Skeletal muscle tissue (tissue), 4 donors: ENCODE measurements around the gene VSIG10. TPM values are rescaled to one million over a fixed set of nuclear protein-coding genes. Genes with fewer than 3 reads are reported as not detected.
A peak's percentile ranks its signal among the peaks of the same experiment; 100 is the strongest.

Experiments
- H3K27ac ChIP-seq: one replicate; pipeline ENCODE4 v1.7.0; 2013; ENCODE audit warnings: mild to moderate bottlenecking, low read depth, low read length, inconsistent platforms
- H3K27me3 ChIP-seq, 3 donors: one replicate each; pipeline ENCODE4 v1.7.0; 2013; ENCODE audit warnings: low read length in 3 of 3; ENCODE audit not compliant: control insufficient read depth in 3 of 3, insufficient read depth in 3 of 3
- H3K36me3 ChIP-seq, 3 donors: one replicate each; pipeline ENCODE4 v1.7.0; 2013; ENCODE audit warnings: low read length in 3 of 3; ENCODE audit not compliant: control insufficient read depth in 3 of 3, insufficient read depth in 3 of 3
- H3K4me1 ChIP-seq, 3 donors: one replicate each; pipeline ENCODE4 v1.7.0; 2013; ENCODE audit warnings: low read length in 3 of 3, mild to moderate bottlenecking in 3 of 3; ENCODE audit not compliant: control insufficient read depth in 3 of 3, insufficient read depth in 3 of 3
- H3K4me3 ChIP-seq, 3 donors: one replicate each; pipeline ENCODE4 v1.7.0; 2013; ENCODE audit warnings: low read length in 3 of 3
- H3K9ac ChIP-seq, 3 donors: one replicate each; pipeline ENCODE4 v1.7.0; 2013; ENCODE audit warnings: low read length in 3 of 3, mild to moderate bottlenecking in 3 of 3, moderate library complexity in 2 of 3, low read depth in 1 of 3
- H3K9me3 ChIP-seq, 3 donors: one replicate each; pipeline ENCODE4 v1.7.0; 2013; ENCODE audit warnings: low read length in 3 of 3; ENCODE audit not compliant: control insufficient read depth in 3 of 3
- total RNA-seq: library from RNA; depleted of rRNA; stranded (reverse); fragments of >200 nt; gene quantifications from one replicate; pipeline ENCODE4 v1.2.3, GENCODE V29; 2014
- donor health status: Osteomylitis.

VSIG10 gene
- total RNA-seq, 1 donor from 2014 or later: 20.4 TPM

DNA sequence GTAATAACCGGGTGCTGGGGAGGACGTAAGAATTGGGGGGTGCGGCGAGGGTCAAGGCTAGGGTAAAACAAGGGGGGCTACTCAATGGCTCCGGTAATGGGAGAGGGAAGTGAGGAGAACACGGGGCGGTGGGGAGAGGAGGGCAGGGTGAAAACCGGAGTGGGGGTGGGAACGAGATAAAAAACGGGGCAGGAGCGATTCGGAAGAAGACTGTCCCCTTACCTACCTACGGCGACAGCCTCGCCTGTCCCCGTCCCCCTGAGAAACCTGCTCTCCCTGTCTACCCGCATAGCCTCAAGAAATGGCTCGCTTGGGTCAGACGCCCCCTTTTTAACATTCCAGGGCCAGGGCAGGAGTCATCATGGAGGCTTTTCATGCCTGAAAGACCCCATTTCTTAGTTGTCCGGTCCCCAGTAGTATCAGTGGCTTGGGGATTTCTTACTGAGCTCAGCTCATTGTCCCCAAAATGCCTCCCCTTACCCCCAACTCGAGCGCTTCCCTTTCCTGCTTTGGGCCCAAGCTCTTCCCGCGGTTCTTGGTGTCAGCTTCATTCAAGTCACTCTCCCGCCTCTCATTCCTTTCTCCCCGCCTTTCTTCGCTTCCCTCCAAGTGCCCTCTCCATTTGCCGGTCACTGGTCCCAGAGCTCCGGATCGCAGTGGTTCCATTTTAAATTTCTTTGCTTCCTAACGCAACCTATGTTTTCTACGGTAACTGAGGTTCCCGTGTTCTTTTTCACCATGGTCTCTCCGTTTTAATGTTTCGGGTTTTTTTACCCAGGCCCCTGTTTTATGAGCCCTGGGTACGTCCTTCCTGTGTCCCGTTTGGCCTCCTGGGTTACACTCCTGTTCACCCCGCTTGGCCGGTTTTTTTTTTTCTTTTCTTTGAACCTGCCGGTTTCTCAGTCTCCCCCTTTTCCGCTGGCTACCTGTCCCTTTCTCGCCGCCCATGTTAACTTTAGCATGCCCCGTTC is 41.7 kb downstream of the VSIG10 start:
- peaks cover 0 to 4% (median 3%) of the 10 kb centered on the region in 3 donors for H3K36me3 ChIP-seq
- peak overlapping the region; percentile 91 to 96 (median 91) for H3K9ac ChIP-seq
- H3K9me3 ChIP-seq: no peaks in the 10 kb centered on the region
- peak overlapping the region; percentile 96 for H3K27ac ChIP-seq
- peaks cover 8 to 16% (median 16%) of the 10 kb centered on the region in 3 donors for H3K4me1 ChIP-seq
- H3K4me3 ChIP-seq: peak overlapping the region; percentile 75 to 89 (median 84)
- no peaks in the 10 kb centered on the region for H3K27me3 ChIP-seq

DNA sequence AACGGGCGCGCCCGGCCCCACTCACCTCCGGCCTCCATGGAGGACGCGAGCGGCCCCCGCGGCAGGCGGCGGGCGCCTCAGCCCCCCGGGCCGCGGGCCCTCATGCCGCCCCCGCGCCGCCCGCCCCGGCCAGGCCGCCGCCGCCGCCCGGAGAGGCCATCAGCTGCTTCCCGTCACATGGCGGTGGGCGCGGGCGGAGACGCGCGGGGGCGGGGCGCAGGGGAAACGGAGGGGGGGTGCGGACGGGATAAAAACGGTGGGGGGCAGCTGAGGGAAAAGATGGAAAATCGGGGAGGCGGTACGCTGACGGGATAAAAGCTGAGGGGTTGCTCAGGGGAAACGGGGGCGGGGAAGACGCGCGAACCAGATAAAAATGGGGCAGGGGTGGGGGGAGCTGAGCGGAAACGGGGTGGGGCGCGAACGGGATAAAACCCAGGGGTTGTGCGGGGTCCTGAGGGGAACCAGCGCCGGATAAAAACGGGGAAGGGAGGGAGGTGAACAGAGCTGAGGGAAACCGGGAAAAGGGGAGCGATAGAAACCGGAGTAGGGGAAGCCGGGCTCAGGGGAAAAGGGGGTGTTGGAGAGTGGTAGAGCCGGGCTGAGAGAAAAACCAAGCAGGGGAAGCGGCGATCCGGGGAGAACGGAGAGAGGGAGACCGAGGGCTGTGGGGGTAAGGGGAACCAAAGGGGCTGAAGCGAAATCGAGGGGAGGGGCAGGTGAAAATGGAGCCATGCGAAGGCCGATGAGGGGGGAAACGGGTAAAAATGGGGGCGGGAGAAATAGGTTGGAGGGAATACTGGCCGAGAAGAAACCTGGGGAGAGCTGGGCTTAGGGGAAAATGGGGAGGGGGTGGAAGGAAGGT is 42.6 kb downstream of the VSIG10 start, which contains the start of gene WSB2:
WSB2 (minus strand) TSS at position 169 of the 862 bp plus-strand sequence; CDS start at position 38, 131 bp downstream.
- peak within 1 kb of the TSS; percentile 91 to 96 (median 94) for H3K9ac ChIP-seq
- peaks cover 14 to 24% (median 16%) of the 10 kb centered on the region in 3 donors for H3K4me1 ChIP-seq
- no peaks in the 10 kb centered on the region for H3K27me3 ChIP-seq
- no peaks in the 10 kb centered on the region for H3K9me3 ChIP-seq
- H3K4me3 ChIP-seq: peak within 1 kb of the TSS; percentile 89 to 92 (median 89)
- no peaks in the 10 kb centered on the region for H3K36me3 ChIP-seq
- peak within 1 kb of the TSS; percentile 97 for H3K27ac ChIP-seq

DNA sequence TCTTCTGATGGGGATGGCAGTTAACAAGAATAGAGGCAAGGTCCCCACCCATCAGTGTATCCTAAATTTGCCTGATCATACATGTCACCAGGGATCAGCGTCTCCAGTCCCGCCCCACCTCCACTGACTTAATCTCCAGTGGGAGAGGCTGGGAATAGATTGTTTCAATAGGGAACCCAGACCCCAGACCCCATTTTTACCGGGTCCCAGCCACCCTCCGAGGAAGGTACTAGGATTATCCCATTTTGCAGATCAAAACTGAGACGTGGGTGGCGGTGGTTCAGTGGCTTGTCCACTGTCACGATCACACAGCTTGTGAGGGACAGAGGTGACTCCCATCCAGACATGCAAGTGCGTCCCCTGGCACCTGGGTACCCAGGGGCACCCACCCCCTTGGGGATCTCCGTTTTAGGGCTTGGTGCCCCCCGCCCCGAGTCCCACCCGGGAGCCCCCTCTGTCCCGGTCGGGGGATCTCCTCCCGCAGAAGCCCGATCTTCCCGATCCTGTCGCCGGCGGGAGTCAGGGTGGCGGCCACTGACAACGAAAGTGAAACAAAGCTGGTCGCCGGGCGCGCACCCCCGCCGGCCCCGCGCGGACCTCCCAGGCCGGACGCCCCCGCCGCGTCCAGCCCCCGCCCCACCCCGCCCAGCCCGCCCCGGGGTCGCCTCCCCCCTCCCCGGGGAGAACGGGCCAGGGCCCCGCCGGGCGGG is 43.4 kb downstream of the VSIG10 start:
- H3K4me1 ChIP-seq: peaks cover 20 to 32% (median 21%) of the 10 kb centered on the region in 3 donors
- no peaks in the 10 kb centered on the region for H3K9me3 ChIP-seq
- H3K27ac ChIP-seq: peak overlapping the region; percentile 97
- peak overlapping the region; percentile 87 to 92 (median 89) for H3K4me3 ChIP-seq
- no peaks in the 10 kb centered on the region for H3K27me3 ChIP-seq
- peak overlapping the region; percentile 85 to 94 (median 91) for H3K9ac ChIP-seq
- no peaks in the 10 kb centered on the region for H3K36me3 ChIP-seq

DNA sequence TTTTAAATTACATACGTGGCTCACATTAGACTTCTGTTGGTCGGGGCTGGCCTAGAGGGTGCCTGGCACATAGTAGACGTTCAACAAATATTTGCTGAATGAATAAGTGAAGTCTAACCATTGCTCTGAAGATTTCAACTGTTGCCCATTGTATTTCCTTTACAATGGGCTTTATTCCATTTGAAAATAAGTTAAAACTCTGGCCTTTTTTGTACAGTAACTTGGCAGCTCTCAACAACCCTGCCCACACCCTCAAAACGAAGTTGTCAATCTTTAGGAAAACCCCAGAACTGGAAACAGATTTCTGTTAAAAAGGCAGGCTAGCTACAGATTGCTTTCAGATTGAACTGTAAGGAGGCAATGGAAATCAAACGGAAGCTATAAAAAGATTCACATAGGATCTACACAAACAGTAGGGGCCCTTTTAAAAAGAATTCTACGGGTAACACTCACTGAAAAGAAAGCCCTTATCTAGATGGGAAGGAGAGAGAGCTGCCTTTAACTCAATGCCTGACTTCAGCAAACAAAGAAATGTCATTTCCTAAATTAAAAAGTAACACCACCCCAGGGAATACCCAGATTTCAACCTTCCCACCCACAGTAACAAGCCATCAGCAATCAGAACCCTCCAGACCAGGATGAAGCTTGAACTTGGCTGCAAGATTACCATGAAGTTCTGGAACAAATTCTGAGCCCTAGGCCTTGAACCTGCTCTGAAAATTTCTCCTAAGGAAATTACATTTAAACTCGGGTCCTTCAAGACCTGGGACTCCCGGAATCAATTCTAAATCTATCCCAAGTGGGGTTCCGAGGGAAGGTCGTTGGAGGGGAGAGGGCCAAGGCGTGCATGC is 44.2 kb downstream of the VSIG10 start:
- H3K9ac ChIP-seq: peak overlapping the region; percentile 85 to 94 (median 91)
- peaks cover 23 to 36% (median 26%) of the 10 kb centered on the region in 3 donors for H3K4me1 ChIP-seq
- H3K27me3 ChIP-seq: no peaks in the 10 kb centered on the region
- peak overlapping the region; percentile 87 to 92 (median 89) for H3K4me3 ChIP-seq
- H3K9me3 ChIP-seq: no peaks in the 10 kb centered on the region
- H3K27ac ChIP-seq: peak overlapping the region; percentile 97
- no peaks in the 10 kb centered on the region for H3K36me3 ChIP-seq

DNA sequence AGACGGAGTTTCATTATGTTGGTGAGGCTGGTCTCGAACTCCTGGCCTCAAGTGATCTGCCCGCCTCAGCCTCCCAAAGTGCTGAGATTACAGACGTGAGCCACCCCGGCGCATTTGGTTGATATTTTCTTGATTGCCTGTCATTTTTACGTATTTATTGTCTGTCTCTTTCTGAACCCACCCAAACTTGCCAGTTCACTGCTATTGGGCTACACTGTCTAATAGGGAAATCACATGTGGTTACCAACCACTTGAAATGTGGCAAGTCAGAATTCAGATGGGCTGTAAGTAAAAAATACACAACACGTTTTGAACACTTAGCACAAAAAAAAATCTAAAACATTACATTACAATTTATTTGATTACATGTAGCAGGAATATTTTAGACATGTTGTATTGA is 44.9 kb downstream of the VSIG10 start:
- Histone ChIP-seq H3K36me3 (no peaks in the 10 kb centered on the region), H3K4me1 (peaks cover 24 to 37% (median 26%) of the 10 kb centered on the region in 3 donors), H3K4me3 (no peak overlapping the region), H3K27me3 (no peaks in the 10 kb centered on the region), H3K9ac (no peak overlapping the region), H3K9me3 (no peaks in the 10 kb centered on the region), H3K27ac (peak overlapping the region; percentile 97)

DNA sequence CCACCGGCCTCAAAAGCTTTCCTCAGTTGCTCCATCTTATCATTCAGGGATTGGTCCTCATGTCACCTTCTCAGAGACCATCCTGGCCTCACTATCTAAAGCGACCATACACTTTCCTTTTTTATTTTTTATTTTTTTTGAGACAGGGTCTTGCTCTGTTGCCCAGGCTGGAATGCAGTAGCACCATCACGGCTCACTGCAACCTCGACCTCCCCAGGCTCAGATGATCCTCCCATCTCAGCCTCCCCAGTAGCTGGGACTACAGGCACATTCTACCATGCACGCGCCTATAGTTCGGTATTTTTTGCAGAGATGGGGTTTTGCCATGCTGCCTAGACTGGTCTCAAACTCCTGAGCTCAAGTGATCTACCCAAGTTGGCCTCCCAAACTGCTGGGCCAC is 45.6 kb downstream of the VSIG10 start:
- no peaks in the 10 kb centered on the region for H3K27me3 ChIP-seq
- H3K9me3 ChIP-seq: no peaks in the 10 kb centered on the region
- no peak overlapping the region for H3K4me3 ChIP-seq
- no peak overlapping the region for H3K27ac ChIP-seq
- H3K9ac ChIP-seq: no peak overlapping the region
- H3K4me1 ChIP-seq: peaks cover 30 to 43% (median 32%) of the 10 kb centered on the region in 3 donors
- H3K36me3 ChIP-seq: no peaks in the 10 kb centered on the region

DNA sequence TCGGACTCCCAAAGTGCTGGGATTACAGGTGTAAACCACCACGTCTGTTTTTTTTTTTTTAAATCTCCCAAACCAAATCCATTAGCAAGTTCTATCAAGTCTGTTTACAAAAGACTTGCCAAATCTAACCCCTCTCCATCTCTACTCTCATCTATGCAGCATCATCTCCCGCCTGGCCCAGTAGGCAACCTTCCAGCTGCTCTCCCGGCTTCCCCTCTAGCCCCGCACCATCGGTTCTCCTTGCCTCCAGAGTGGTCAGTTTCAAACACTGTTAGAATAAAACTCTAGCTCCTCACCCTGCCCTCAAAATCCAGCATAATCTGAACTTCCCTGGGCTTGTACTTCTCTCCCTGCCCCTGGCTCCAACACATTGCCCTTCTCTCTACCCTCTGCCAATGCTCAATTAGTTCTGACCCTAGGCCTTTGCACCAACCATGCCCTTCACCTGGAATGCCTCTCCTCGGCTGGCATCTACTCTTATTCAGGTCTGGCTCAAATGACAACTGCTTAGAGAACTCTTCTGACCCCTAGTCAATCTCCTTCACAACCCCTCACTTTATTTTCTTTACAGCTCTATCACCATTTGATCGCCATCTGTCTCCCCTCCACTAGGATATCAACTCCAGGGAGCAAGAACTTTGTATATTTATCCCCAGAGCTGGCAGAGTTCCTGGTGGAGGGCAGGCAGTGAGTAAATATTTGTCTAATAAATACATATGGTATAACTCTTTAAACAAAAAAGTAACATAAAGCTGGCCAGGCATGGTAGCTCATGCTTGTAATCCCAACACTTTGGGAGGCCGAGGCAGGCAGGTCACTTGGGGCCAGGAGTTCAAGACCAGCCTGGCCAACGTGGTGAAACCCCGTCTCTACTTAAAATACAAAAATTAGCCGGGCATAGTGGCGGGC is 47.7 kb downstream of the VSIG10 start:
- Histone ChIP-seq H3K4me1 (peaks cover 41 to 48% (median 48%) of the 10 kb centered on the region in 3 donors), H3K4me3 (no peak overlapping the region)

DNA sequence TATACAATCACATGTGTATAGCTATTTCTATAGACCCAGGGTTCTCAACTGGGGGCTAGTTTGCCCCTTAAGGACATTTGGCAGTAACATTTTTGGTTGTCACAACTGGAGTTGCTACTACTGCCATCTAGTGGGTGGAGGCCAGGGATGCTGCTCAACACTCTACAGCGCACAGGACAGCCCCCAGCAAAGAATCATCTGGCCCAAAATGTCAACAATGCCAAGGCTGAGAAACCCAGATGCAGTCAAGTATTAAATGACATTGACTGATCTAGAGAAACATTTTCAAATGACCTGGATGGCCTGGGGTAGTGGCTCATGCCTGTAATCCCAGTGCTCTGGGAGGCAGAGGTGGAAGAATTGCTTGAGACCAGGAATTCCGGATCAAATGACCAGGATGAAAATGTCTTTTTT is 48.7 kb downstream of the VSIG10 start:
- no peaks in the 10 kb centered on the region for H3K9me3 ChIP-seq
- peak overlapping the region; percentile 46 for H3K27ac ChIP-seq
- peaks cover 39 to 48% (median 45%) of the 10 kb centered on the region in 3 donors for H3K4me1 ChIP-seq
- no peaks in the 10 kb centered on the region for H3K27me3 ChIP-seq
- no peak overlapping the region for H3K4me3 ChIP-seq
- H3K9ac ChIP-seq: no peak overlapping the region
- peaks cover 2 to 5% (median 5%) of the 10 kb centered on the region in 3 donors for H3K36me3 ChIP-seq

More for the DNA sequence above, 47.7 kb downstream of the VSIG10 start:
- no peaks in the 10 kb centered on the region for H3K27me3 ChIP-seq
- peak overlapping the region in 2 of 3 donors; percentile 38 to 45 for H3K9ac ChIP-seq
- H3K27ac ChIP-seq: peak overlapping the region; percentile 46
- H3K36me3 ChIP-seq: peaks cover 0 to 3% (median 2%) of the 10 kb centered on the region in 3 donors
- H3K9me3 ChIP-seq: no peaks in the 10 kb centered on the region
